ENCODE data around the gene GDPD4.

DNA sequence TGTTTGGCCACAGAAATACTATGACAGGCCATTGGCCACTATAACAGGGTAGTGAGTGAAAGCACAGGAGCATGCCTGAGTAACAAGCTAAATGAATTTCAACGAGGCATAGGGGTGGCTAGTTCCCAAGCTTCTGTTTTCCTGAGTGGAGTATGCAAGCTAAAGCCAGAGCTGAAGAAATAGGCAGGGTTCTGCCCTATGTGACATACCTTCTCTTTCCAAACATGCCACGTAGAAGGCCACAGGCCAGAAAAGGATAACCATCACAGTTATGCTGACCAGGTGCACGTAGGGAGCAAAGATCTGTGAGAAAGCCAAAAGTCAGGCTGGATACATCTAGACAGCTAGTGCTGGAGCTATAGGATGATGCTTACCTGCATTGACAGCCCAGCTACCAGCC, 30.6 kb downstream of the GDPD4 start:
- TF ChIP-seq, protein P1, sequence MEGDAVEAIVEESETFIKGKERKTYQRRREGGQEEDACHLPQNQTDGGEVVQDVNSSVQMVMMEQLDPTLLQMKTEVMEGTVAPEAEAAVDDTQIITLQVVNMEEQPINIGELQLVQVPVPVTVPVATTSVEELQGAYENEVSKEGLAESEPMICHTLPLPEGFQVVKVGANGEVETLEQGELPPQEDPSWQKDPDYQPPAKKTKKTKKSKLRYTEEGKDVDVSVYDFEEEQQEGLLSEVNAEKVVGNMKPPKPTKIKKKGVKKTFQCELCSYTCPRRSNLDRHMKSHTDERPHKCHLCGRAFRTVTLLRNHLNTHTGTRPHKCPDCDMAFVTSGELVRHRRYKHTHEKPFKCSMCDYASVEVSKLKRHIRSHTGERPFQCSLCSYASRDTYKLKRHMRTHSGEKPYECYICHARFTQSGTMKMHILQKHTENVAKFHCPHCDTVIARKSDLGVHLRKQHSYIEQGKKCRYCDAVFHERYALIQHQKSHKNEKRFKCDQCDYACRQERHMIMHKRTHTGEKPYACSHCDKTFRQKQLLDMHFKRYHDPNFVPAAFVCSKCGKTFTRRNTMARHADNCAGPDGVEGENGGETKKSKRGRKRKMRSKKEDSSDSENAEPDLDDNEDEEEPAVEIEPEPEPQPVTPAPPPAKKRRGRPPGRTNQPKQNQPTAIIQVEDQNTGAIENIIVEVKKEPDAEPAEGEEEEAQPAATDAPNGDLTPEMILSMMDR (IDR thresholded peaks at IDR 0.05 in 4 of 5, conservative IDR thresholded peaks at IDR 0.05 in 1 of 5), result no peak
- no peak for TF ChIP-seq POLR2A (IDR thresholded peaks at IDR 0.05)
